DOHH2 (cell line): ENCODE data around the gene GNAO1.

Experiments
- H3F3A ChIP-seq: fragments of 200-600 bp; sonication (generic), shearing (Covaris generic); 2 replicates; pipeline ENCODE4 v1.6.0; 2016; ENCODE audit warnings: antibody characterized with exemption, mild to moderate bottlenecking; ENCODE audit not compliant: control insufficient read depth, insufficient read depth
- H3K27ac ChIP-seq: fragments of 200-600 bp; sonication (generic); 2 replicates; pipeline ENCODE4 v1.5.1; 2014; ENCODE audit warnings: low read depth, mild to moderate bottlenecking, low read length, moderate library complexity
- H3K27me3 ChIP-seq: fragments of 200-600 bp; sonication (generic); 2 replicates; pipeline ENCODE4 v1.6.1; 2014; ENCODE audit warnings: mild to moderate bottlenecking, low read length, mixed read lengths; ENCODE audit not compliant: control insufficient read depth
- H3K36me3 ChIP-seq: fragments of 200-600 bp; sonication (generic); 2 replicates; pipeline ENCODE4 v1.6.1; 2014; ENCODE audit warnings: mild to moderate bottlenecking, low read length, moderate library complexity, mixed read lengths; ENCODE audit not compliant: control insufficient read depth
- H3K4me1 ChIP-seq: fragments of 200-600 bp; sonication (generic); 2 replicates; pipeline ENCODE4 v1.6.1; 2014; ENCODE audit warnings: mild to moderate bottlenecking, low read length, mixed read lengths; ENCODE audit not compliant: control insufficient read depth
- H3K4me2 ChIP-seq: fragments of 200-600 bp; sonication (generic); 2 replicates; pipeline ENCODE4 v1.6.0; 2014; ENCODE audit warnings: mild to moderate bottlenecking, low read length, moderate library complexity
- H3K4me3 ChIP-seq: fragments of 200-600 bp; sonication (generic); 2 replicates; pipeline ENCODE4 v1.5.1; 2014; ENCODE audit warnings: mild to moderate bottlenecking, low read length, mixed read lengths
- H3K79me2 ChIP-seq: fragments of 200-600 bp; sonication (generic); 2 replicates; pipeline ENCODE4 v1.6.1; 2014; ENCODE audit warnings: mild to moderate bottlenecking, low read length, mixed read lengths; ENCODE audit not compliant: control insufficient read depth
- H3K9me2 ChIP-seq: fragments of 200-600 bp; sonication (generic); replicated peaks from 2 replicates; pipeline ENCODE4 v1.6.1; 2014; ENCODE audit warnings: mild to moderate bottlenecking, low read length, mixed read lengths; ENCODE audit not compliant: control insufficient read depth
- H3K9me3 ChIP-seq: fragments of 200-600 bp; sonication (generic); 2 replicates; pipeline ENCODE4 v1.6.1; 2014; ENCODE audit warnings: antibody characterized with exemption, low read length, mixed read lengths; ENCODE audit not compliant: control insufficient read depth, insufficient read depth
- H4K20me1 ChIP-seq: fragments of 200-600 bp; sonication (generic); 2 replicates; pipeline ENCODE4 v1.6.0; 2014; ENCODE audit warnings: low read depth, mild to moderate bottlenecking, antibody characterized with exemption, low read length, moderate library complexity; ENCODE audit not compliant: control insufficient read depth, insufficient read depth
- EZH2phosphoT487 ChIP-seq: fragments of 200-600 bp; sonication (generic); IDR thresholded peaks from 2 replicates; pipeline ENCODE4 v1.6.1; 2017; ENCODE audit warnings: borderline replicate concordance, mild to moderate bottlenecking, antibody characterized with exemption, low read length, moderate library complexity, mixed read lengths
- TF ChIP-seq, protein P1 (sequence below): fragments of 200-600 bp; sonication (generic); IDR thresholded peaks from one replicate; pipeline ENCODE4 v1.5.1; 2014; ENCODE audit warnings: antibody characterized with exemption, mild to moderate bottlenecking, low read depth, low read length; ENCODE audit not compliant: poor library complexity, severe bottlenecking

The GNAO1 gene

DNA sequence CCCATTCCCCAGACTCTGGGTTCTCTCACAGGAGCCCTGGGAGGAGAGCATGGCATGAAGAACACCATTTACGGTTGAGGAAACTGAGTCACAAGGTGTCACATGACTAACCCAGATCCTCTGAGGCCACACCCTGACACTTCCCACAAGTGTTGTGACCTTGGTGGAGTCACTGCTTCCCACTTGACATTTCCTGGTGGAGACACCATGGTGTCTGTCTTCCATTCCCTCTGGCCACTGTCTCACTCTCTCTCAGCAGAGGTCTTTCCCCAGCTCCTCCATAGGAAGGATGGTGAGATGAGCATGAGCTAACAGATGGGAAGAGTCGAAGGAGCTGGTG is 116.2 kb downstream of the GNAO1 start:
- Histone ChIP-seq H3K36me3 (no peaks in the 10 kb centered on the region), H3K4me3 (no peak overlapping the region), H4K20me1 (no peaks in the 10 kb centered on the region), H3K79me2 (no peaks in the 10 kb centered on the region), H3K9me2 (no peaks in the 10 kb centered on the region), H3K9me3 (no peaks in the 10 kb centered on the region), H3K4me2 (no peak overlapping the region), H3K27ac (no peak overlapping the region), H3K27me3 (peaks cover 21% of the 10 kb centered on the region), H3F3A (no peaks in the 10 kb centered on the region), H3K4me1 (no peaks in the 10 kb centered on the region)
- TF ChIP-seq EZH2phosphoT487, result no peak
- TF ChIP-seq, protein P1, sequence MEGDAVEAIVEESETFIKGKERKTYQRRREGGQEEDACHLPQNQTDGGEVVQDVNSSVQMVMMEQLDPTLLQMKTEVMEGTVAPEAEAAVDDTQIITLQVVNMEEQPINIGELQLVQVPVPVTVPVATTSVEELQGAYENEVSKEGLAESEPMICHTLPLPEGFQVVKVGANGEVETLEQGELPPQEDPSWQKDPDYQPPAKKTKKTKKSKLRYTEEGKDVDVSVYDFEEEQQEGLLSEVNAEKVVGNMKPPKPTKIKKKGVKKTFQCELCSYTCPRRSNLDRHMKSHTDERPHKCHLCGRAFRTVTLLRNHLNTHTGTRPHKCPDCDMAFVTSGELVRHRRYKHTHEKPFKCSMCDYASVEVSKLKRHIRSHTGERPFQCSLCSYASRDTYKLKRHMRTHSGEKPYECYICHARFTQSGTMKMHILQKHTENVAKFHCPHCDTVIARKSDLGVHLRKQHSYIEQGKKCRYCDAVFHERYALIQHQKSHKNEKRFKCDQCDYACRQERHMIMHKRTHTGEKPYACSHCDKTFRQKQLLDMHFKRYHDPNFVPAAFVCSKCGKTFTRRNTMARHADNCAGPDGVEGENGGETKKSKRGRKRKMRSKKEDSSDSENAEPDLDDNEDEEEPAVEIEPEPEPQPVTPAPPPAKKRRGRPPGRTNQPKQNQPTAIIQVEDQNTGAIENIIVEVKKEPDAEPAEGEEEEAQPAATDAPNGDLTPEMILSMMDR, result no peak

- Histone ChIP-seq H4K20me1 (no peaks in the 10 kb centered on the region), H3K4me2 (no peak overlapping the region), H3K79me2 (no peaks in the 10 kb centered on the region), H3K9me2 (no peaks in the 10 kb centered on the region), H3K4me3 (no peak overlapping the region), H3K4me1 (no peaks in the 10 kb centered on the region), H3K9me3 (no peaks in the 10 kb centered on the region), H3K36me3 (no peaks in the 10 kb centered on the region), H3F3A (no peaks in the 10 kb centered on the region), H3K27me3 (peaks cover 13% of the 10 kb centered on the region), H3K27ac (no peak overlapping the region)
- TF ChIP-seq, protein P1, result no peak
- no peak for TF ChIP-seq EZH2phosphoT487
Observed at GRCh38 chr16:56309008-56309407, 117.7 kb downstream of the GNAO1 start.

GRCh38 chr16:56310690-56311089 is 119.4 kb downstream of the GNAO1 start:
- TF ChIP-seq, protein P1, result no peak
- TF ChIP-seq EZH2phosphoT487, result no peak
- H3K36me3 ChIP-seq, result no peaks in the 10 kb centered on the region
- no peak overlapping the region for H3K4me2 ChIP-seq
- H3K27ac ChIP-seq, result no peak overlapping the region
- H3K4me1 ChIP-seq, result no peaks in the 10 kb centered on the region
- no peaks in the 10 kb centered on the region for H4K20me1 ChIP-seq
- H3F3A ChIP-seq, result no peaks in the 10 kb centered on the region
- H3K4me3 ChIP-seq, result no peak overlapping the region
- H3K9me3 ChIP-seq, result no peaks in the 10 kb centered on the region
- no peaks in the 10 kb centered on the region for H3K9me2 ChIP-seq
- peaks cover 6% of the 10 kb centered on the region; the same call in 1 of the 2 replicates for H3K27me3 ChIP-seq
- no peaks in the 10 kb centered on the region for H3K79me2 ChIP-seq
